ENCODE data around the gene STYK1. TPM values are rescaled to one million over a fixed set of nuclear protein-coding genes. Genes with fewer than 3 reads are reported as not detected.

The STYK1 gene
- total and polyA plus RNA-seq, 2 donors (not counting 1 experiment from before 2014, with no cell fraction given): 0.41 TPM; not detected in 1

- H3K36me3 ChIP-seq (ENCODE audit: control insufficient read depth, insufficient read depth, low read length): no peaks in the 10 kb centered on the region
- H3K27me3 ChIP-seq (ENCODE audit: control insufficient read depth, insufficient read depth, low read length): no peaks in the 10 kb centered on the region
- DNase-seq (ENCODE audit: low read depth in 2 of 2): no peak
- H3K27ac ChIP-seq (ENCODE audit: insufficient read depth, low read length): no peak overlapping the region
- no peaks in the 10 kb centered on the region for H4K20me1 ChIP-seq (ENCODE audit: control insufficient read depth, extremely low read depth, insufficient read depth, low read length)
- H3K9ac ChIP-seq (ENCODE audit: insufficient read depth, low read length): no peak overlapping the region
- peaks cover 5% of the 10 kb centered on the region for H3K4me1 ChIP-seq (ENCODE audit: control insufficient read depth, extremely low read depth, insufficient read depth, low read length)
- no peaks in the 10 kb centered on the region for H3K9me3 ChIP-seq (ENCODE audit: control insufficient read depth, insufficient read depth, low read depth, low read length)
- no peaks in the 10 kb centered on the region for H3K79me2 ChIP-seq (ENCODE audit: control insufficient read depth, insufficient read depth, low read length)
- no peak overlapping the region for H3K4me3 ChIP-seq (replicated peaks in 1 of 4; ENCODE audit: control extremely low read depth in 1 of 4, insufficient read depth in 1 of 4, low read depth in 3 of 4, low read length in 4 of 4)
- TF ChIP-seq EZH2 (IDR thresholded peaks at IDR 0.05; ENCODE audit: low read length, missing control alignments) (no peak), CTCF (conservative IDR thresholded peaks at IDR 0.05 in 1 of 2, IDR thresholded peaks at IDR 0.05 in 1 of 2; ENCODE audit: low read depth in 1 of 2, low read length in 2 of 2) (no peak)
- no peak overlapping the region for H3K4me2 ChIP-seq (ENCODE audit: extremely low read depth, insufficient read depth, low read length)
- H2AFZ ChIP-seq (ENCODE audit: low read length): no peak overlapping the region
Observed at GRCh38 chr12:10623131-10623530, 50.7 kb downstream of the STYK1 start.

GRCh38 chr12:10621278-10621677 is 52.6 kb downstream of the STYK1 start:
- TF ChIP-seq EZH2 (IDR thresholded peaks at IDR 0.05; ENCODE audit: low read length, missing control alignments): no peak
- TF ChIP-seq CTCF (conservative IDR thresholded peaks at IDR 0.05 in 1 of 2, IDR thresholded peaks at IDR 0.05 in 1 of 2; ENCODE audit: low read depth in 1 of 2, low read length in 2 of 2): no peak
- H3K9me3 ChIP-seq (ENCODE audit: control insufficient read depth, insufficient read depth, low read depth, low read length): no peaks in the 10 kb centered on the region
- H2AFZ ChIP-seq (ENCODE audit: low read length): no peak overlapping the region
- H3K79me2 ChIP-seq (ENCODE audit: control insufficient read depth, insufficient read depth, low read length): no peaks in the 10 kb centered on the region
- no peaks in the 10 kb centered on the region for H4K20me1 ChIP-seq (ENCODE audit: control insufficient read depth, extremely low read depth, insufficient read depth, low read length)
- no peak overlapping the region for H3K4me3 ChIP-seq (replicated peaks in 1 of 4; ENCODE audit: control extremely low read depth in 1 of 4, insufficient read depth in 1 of 4, low read depth in 3 of 4, low read length in 4 of 4)
- H3K4me1 ChIP-seq (ENCODE audit: control insufficient read depth, extremely low read depth, insufficient read depth, low read length): peaks cover 5% of the 10 kb centered on the region
- H3K36me3 ChIP-seq (ENCODE audit: control insufficient read depth, insufficient read depth, low read length): no peaks in the 10 kb centered on the region
- no peak overlapping the region for H3K4me2 ChIP-seq (ENCODE audit: extremely low read depth, insufficient read depth, low read length)
- no peak for DNase-seq (ENCODE audit: low read depth in 2 of 2)
- no peaks in the 10 kb centered on the region for H3K27me3 ChIP-seq (ENCODE audit: control insufficient read depth, insufficient read depth, low read length)
- H3K9ac ChIP-seq (ENCODE audit: insufficient read depth, low read length): no peak overlapping the region
- no peak overlapping the region for H3K27ac ChIP-seq (ENCODE audit: insufficient read depth, low read length)

- no peak overlapping the region for H3K4me3 ChIP-seq (replicated peaks in 1 of 4; ENCODE audit: control extremely low read depth in 1 of 4, insufficient read depth in 1 of 4, low read depth in 3 of 4, low read length in 4 of 4)
- H3K4me1 ChIP-seq (ENCODE audit: control insufficient read depth, extremely low read depth, insufficient read depth, low read length): peaks cover 5% of the 10 kb centered on the region
- no peak overlapping the region for H3K4me2 ChIP-seq (ENCODE audit: extremely low read depth, insufficient read depth, low read length)
- no peak overlapping the region for H3K9ac ChIP-seq (ENCODE audit: insufficient read depth, low read length)
- H4K20me1 ChIP-seq (ENCODE audit: control insufficient read depth, extremely low read depth, insufficient read depth, low read length): no peaks in the 10 kb centered on the region
- TF ChIP-seq EZH2 (IDR thresholded peaks at IDR 0.05; ENCODE audit: low read length, missing control alignments): no peak
- no peak for TF ChIP-seq CTCF (conservative IDR thresholded peaks at IDR 0.05 in 1 of 2, IDR thresholded peaks at IDR 0.05 in 1 of 2; ENCODE audit: low read depth in 1 of 2, low read length in 2 of 2)
- H2AFZ ChIP-seq (ENCODE audit: low read length): no peak overlapping the region
- H3K79me2 ChIP-seq (ENCODE audit: control insufficient read depth, insufficient read depth, low read length): no peaks in the 10 kb centered on the region
- H3K27me3 ChIP-seq (ENCODE audit: control insufficient read depth, insufficient read depth, low read length): no peaks in the 10 kb centered on the region
- no peak overlapping the region for H3K27ac ChIP-seq (ENCODE audit: insufficient read depth, low read length)
- no peaks in the 10 kb centered on the region for H3K36me3 ChIP-seq (ENCODE audit: control insufficient read depth, insufficient read depth, low read length)
- no peak for DNase-seq (ENCODE audit: low read depth in 2 of 2)
- H3K9me3 ChIP-seq (ENCODE audit: control insufficient read depth, insufficient read depth, low read depth, low read length): no peaks in the 10 kb centered on the region
Observed at GRCh38 chr12:10620078-10620779, 53.6 kb downstream of the STYK1 start.

All from fibroblast of lung (primary cell).